Hepatocyte (in vitro differentiated cells): Measurements from ENCODE around the gene LHX3. TPM values are rescaled to one million over a fixed set of nuclear protein-coding genes. Genes with fewer than 3 reads are reported as not detected.

Experiments
- DNase-seq: peaks from one replicate; pipeline ENCODE4 v3.0.0-alpha.2; 2016; ENCODE audit warnings: low spot score
- H2AFZ ChIP-seq: fragments of 200-600 bp; sonication (generic); 2 replicates; pipeline ENCODE4 v1.6.0; 2016; ENCODE audit warnings: antibody characterized with exemption, mild to moderate bottlenecking
- H3K27ac ChIP-seq: fragments of 200-600 bp; sonication (generic); 2 replicates; pipeline ENCODE4 v1.5.1; 2016; ENCODE audit warnings: mild to moderate bottlenecking
- H3K27me3 ChIP-seq: fragments of 200-600 bp; sonication (generic); 2 replicates; pipeline ENCODE4 v1.6.1; 2016
- H3K36me3 ChIP-seq: fragments of 200-600 bp; sonication (generic); replicated peaks from 2 replicates; pipeline ENCODE4 v1.5.1; 2016; ENCODE audit warnings: low read depth; ENCODE audit not compliant: insufficient read depth
- H3K4me1 ChIP-seq: fragments of 200-600 bp; sonication (generic); 2 replicates; pipeline ENCODE4 v1.5.1; 2016; ENCODE audit warnings: mild to moderate bottlenecking, moderate library complexity; ENCODE audit not compliant: insufficient read depth
- H3K4me2 ChIP-seq: fragments of 200-600 bp; sonication (generic); 2 replicates; pipeline ENCODE4 v1.6.0; 2016
- H3K4me3 ChIP-seq: fragments of 200-600 bp; sonication (generic); 2 replicates; pipeline ENCODE4 v1.5.1; 2016; ENCODE audit warnings: mild to moderate bottlenecking
- H3K79me2 ChIP-seq: fragments of 200-600 bp; sonication (generic); 2 replicates; pipeline ENCODE4 v1.6.0; 2017; ENCODE audit warnings: mild to moderate bottlenecking
- H3K9me2 ChIP-seq: fragments of 200-600 bp; sonication (generic); replicated peaks from 2 replicates; pipeline ENCODE4 v1.6.0; 2017; ENCODE audit warnings: mild to moderate bottlenecking; ENCODE audit not compliant: insufficient read depth
- H3K9me3 ChIP-seq: fragments of 200-600 bp; sonication (generic); 2 replicates; pipeline ENCODE4 v1.5.1; 2016; ENCODE audit warnings: low read depth, mild to moderate bottlenecking
- H4K20me1 ChIP-seq: fragments of 200-600 bp; sonication (generic); 2 replicates; pipeline ENCODE4 v1.6.0; 2016; ENCODE audit warnings: mild to moderate bottlenecking; ENCODE audit not compliant: insufficient read depth, poor library complexity, severe bottlenecking
- CTCF ChIP-seq: fragments of 200-600 bp; sonication (generic); IDR thresholded peaks from 2 replicates; pipeline ENCODE4 v1.5.1; 2016; ENCODE audit warnings: antibody characterized with exemption, mild to moderate bottlenecking; ENCODE audit not compliant: poor library complexity
- EZH2 ChIP-seq: fragments of 200-600 bp; sonication (generic); IDR thresholded peaks from 2 replicates; pipeline ENCODE4 v1.6.1; 2016; ENCODE audit warnings: antibody characterized with exemption, mild to moderate bottlenecking, borderline replicate concordance
- EZH2phosphoT487 ChIP-seq: fragments of 200-600 bp; sonication (generic); IDR thresholded peaks from one replicate; pipeline ENCODE4 v1.6.1; 2018; ENCODE audit warnings: antibody characterized with exemption, mild to moderate bottlenecking, low read depth, moderate library complexity; ENCODE audit not compliant: unreplicated experiment, severe bottlenecking
- WGBS: methylation state at CpG from one replicate; pipeline ENCODE4 v1.1.6; 2016; ENCODE audit warnings: low lambda C conversion rate; ENCODE audit errors: missing lambda C conversion rate; 5-methylcytosine and 5-hydroxymethylcytosine counted together
- polyA plus RNA-seq: library from polyadenylated mRNA; unstranded; fragments of >200 nt; fragmentation: Nextera tagmentation; extraction: Ambion mirVana; gene quantifications from 2 replicates; pipeline ENCODE4 v1.2.1, GENCODE V29; 2016
- total RNA-seq: library from RNA; depleted of rRNA; stranded (reverse); fragments of >200 nt; gene quantifications from 2 replicates; pipeline ENCODE4 v1.2.3, GENCODE V29; 2014

Gene LHX3
- total and polyA plus RNA-seq, 2 experiments from 2014 or later = not detected

GRCh38 chr9:136206602-136207275, 1.8 kb upstream of the LHX3 start:
- Histone ChIP-seq H3K9me2 (no peaks in the 10 kb centered on the region), H3K79me2 (no peaks in the 10 kb centered on the region)

GRCh38 chr9:136205707-136205992, 722 bp upstream of the LHX3 start:
- no peak overlapping the region for H3K27ac ChIP-seq
- peaks cover 12% of the 10 kb centered on the region for H4K20me1 ChIP-seq
- H3K9me3 ChIP-seq = no peaks in the 10 kb centered on the region
- H3K4me1 ChIP-seq = no peaks in the 10 kb centered on the region
- peaks cover 45% of the 10 kb centered on the region for H3K27me3 ChIP-seq
- H3K4me2 ChIP-seq = no peak overlapping the region
- DNase-seq = no peak
- H3K79me2 ChIP-seq = no peaks in the 10 kb centered on the region
- H3K9me2 ChIP-seq = no peaks in the 10 kb centered on the region
- H2AFZ ChIP-seq = no peak overlapping the region
- no peak overlapping the region for H3K4me3 ChIP-seq
- no peak for TF ChIP-seq CTCF
- no peak for TF ChIP-seq EZH2
- no peak for TF ChIP-seq EZH2phosphoT487
- WGBS = 90% methylated on average over 4 of the region's 5 CpGs
- H3K36me3 ChIP-seq = no peaks in the 10 kb centered on the region

More at GRCh38 chr9:136206602-136207275, 1.8 kb upstream of the LHX3 start:
- no peak overlapping the region for H3K4me3 ChIP-seq
- peaks cover 35% of the 10 kb centered on the region for H3K27me3 ChIP-seq
- H3K9me3 ChIP-seq = no peaks in the 10 kb centered on the region
- peaks cover 12% of the 10 kb centered on the region for H4K20me1 ChIP-seq
- WGBS = 72% methylated on average over 16 of the region's 16 CpGs
- no peak overlapping the region for H2AFZ ChIP-seq
- H3K36me3 ChIP-seq = no peaks in the 10 kb centered on the region
- H3K4me1 ChIP-seq = no peaks in the 10 kb centered on the region
- no peak overlapping the region for H3K4me2 ChIP-seq
- DNase-seq = no peak
- TF ChIP-seq EZH2phosphoT487 (no peak), CTCF (no peak), EZH2 (no peak)
- H3K27ac ChIP-seq = no peak overlapping the region

- TF ChIP-seq EZH2phosphoT487 (no peak), EZH2 (no peak), CTCF (no peak)
- no peak overlapping the region for H3K27ac ChIP-seq
- H3K27me3 ChIP-seq = peaks cover 59% of the 10 kb centered on the region
- no peaks in the 10 kb centered on the region for H3K9me2 ChIP-seq
- no peak overlapping the region for H3K4me3 ChIP-seq
- H3K9me3 ChIP-seq = no peaks in the 10 kb centered on the region
- no peaks in the 10 kb centered on the region for H3K36me3 ChIP-seq
- H3K4me1 ChIP-seq = no peaks in the 10 kb centered on the region
- no peaks in the 10 kb centered on the region for H3K79me2 ChIP-seq
- no peak overlapping the region for H2AFZ ChIP-seq
- DNase-seq = no peak
- H4K20me1 ChIP-seq = peaks cover 12% of the 10 kb centered on the region
- WGBS = 81% methylated on average over 19 of the region's 25 CpGs
- no peak overlapping the region for H3K4me2 ChIP-seq
Measured at GRCh38 chr9:136204145-136204805, 653 bp downstream of the LHX3 start.
